NCI-H526 treated with DMSO at 0.1 percent for 48 hours (cell line): Measurements from ENCODE around the gene HTR3A.
A peak's percentile ranks its signal among the peaks of the same experiment; 100 is the strongest.
"Not testable (repeated sequence)": the region's sequence is repeated elsewhere in the genome, so short reads cannot be mapped to it uniquely, and the experiment has no call there.

Source experiments
- DNase-seq: peaks from one replicate; lab custom pipeline; 2025; lab: John Stamatoyannopoulos, UW

The HTR3A gene

DNA sequence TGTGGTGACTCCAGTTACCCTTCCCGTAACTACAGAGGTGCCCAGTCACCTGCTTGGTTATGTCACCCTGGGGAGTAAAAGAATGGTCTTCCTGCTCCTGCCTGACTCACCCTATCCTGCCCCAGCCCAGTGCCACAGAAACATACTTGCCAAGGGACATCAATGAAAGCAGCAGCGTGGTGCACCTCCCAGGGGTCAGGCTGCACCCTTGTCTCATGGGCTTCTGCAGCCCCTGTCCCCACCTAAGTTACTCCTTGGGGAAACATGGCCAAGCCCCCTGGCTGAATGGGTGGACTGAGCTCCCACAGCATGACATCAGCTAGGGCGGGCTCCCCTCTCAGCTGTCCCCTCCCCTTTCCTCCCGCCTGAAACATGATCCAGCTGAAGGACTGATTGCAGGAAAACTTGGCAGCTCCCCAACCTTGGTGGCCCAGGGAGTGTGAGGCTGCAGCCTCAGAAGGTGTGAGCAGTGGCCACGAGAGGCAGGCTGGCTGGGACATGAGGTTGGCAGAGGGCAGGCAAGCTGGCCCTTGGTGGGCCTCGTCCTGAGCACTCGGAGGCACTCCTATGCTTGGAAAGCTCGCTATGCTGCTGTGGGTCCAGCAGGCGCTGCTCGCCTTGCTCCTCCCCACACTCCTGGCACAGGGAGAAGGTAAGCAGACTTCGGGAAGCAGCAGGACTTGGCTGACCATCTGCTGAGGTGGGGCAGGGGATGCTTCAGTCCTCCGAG, at the start of gene HTR3A:
Gene HTR3A (plus strand): TSS at position 368 of the 730 bp plus-strand sequence. CDS start 218 bp downstream, at position 586.
- DNase-seq, result peak; percentile 73

DNA sequence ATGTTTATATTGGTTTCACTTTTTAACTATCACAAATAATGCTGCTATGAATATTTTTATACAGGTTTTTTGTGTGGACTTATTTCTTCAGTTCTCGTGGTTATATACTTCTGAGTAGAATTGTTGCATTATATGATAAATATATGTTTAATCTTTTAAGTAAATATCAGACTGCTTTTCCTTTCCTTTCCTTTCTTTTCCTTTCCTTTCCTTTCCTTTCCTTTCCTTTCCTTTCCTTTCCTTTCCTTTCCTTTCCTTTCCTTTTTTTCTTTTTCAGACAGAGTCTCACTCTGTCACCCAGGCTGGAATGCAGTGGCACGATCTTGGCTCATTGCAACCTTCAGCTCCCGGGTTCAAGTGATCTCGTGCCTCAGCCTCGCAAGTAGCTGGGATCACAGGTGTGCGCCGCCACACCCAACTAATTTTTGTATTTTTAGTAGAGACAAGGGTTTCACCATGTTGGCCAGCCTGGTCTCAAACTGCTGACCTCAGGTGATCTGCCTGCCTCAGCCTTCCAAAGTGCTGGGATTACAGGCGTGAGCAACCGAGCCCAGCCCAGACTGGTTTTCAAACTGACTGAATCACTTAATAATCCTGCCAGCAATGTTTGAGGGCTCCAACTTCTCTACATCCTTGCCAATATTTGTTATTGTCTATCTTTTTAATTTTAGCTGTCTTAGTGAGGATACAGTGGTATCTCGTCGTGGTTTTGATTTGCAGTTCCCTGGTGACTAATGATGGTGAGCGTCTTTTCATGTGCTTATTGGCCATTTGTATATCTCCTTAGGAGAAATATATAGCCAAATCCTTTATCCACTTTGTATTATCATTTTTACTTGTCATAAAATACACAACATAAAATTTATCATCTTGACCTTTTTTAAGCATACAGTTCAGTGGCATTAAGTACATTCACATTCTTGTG, 48.4 kb upstream of the HTR3A start:
- no peak for DNase-seq

DNA sequence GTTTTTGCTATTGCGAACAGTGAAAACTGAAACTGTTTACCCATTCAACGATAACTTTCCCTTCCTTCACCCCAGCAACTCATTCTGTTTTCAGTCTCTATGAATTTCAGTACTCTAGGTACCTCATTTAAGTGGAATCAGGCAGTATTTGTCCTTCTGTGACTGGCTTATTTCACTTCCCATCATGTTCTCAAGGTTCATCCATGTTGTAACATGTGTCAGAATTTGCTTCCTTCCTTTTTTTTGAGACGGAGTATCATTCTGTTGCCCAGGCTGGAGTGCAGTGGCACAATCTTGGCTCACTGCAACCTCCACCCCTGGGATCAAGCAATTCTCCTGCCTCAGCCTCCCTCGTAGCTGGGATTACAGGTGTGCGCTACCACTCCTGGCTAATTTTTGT, 46.6 kb upstream of the HTR3A start:
- no peak for DNase-seq

DNA sequence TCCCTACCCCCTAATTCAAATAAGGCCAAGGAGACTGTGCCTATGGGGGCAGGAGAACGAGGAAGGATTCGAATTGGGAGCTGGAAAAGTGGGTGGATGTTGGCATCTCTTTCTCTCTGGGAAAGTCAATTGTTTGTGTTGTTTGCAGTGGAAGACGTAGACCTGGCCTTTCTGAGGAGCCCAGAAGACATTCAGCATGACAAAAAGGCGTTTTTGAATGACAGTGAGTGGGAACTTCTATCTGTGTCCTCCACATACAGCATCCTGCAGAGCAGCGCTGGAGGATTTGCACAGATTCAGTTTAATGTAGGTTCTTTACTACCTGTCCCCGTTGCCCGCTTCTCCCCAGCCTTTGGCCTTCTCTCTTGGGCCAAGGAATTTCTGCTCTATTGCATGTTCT, 42.1 kb upstream of the HTR3A start:
- DNase-seq, result no peak

DNA sequence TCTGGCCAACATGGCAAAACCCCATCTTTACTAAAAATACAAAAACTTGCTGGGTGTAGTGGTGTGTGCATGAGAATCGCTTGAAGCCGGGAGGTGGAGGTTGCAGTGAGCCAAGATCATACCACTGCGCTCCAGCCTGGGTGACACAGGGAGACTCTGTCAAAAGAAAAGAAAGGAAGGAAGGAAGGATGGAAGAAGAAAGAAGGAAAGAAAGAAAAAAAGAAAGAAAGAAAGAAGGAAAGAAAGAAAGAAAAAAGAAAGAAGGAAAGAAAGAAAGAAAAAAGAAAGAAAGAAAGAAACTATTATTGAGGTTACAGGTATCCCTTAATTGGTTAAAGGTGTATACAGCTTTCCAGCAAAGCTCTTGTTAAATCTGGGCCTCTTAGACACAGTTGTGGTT, 40.7 kb upstream of the HTR3A start:
- not testable (repeated sequence) for DNase-seq

DNA sequence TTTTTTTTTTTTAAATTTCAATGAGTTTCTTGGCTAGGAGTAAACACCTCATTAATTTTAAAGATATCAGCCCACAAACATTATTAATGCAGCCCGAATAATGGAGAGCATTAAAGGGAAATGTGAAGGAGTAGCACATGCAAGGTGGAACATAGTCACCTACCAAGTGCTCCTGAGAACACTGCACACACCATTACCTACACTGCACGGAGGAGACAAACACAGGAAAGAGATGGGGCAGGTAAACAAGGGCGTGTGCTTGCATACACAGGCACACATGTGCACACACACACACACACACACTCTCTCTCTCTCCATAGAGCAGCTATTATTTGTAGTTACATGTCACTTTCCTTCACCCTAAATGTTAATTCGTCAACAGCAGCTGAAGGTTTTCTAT, 40.1 kb upstream of the HTR3A start:
- DNase-seq, result peak; percentile 47

DNA sequence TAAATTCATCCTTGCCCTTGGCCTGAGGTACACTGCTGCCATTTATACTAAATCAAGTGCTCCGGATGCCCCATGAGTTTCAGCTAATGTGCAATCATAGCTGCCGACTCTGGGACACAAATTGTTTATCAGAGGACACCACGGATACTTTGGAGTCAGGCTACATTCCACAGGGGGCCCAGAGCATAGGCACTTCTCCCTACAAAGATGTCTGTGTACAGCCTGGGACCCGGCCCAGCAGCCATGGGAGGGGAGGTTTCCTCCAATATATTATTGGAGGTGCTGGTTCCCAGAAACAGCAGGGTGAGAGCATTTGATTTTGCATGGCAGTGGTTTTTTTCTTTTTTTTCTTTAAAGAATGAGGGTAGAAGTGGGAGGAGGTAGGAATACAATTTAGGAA, 39.0 kb upstream of the HTR3A start:
- DNase-seq, result no peak

DNA sequence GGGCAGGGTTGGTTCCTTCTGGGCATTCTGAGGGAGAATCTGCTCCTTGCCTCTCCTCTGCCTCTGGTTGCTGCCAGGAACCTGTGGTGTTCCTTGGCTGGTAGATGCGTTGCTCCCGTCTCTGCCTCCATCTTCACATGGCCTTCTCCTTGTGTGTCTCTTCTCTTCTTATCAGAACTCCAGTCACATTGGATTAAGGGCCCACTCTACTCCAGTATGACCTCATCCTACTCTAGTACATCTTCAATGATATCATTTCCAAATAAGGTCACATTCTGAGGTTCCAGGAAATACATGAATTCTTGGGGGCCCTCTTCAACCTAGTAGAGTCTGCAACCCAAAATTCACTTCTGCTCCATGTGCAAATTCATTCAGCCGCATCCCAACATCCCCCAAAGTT, 37.0 kb upstream of the HTR3A start:
- no peak for DNase-seq

DNA sequence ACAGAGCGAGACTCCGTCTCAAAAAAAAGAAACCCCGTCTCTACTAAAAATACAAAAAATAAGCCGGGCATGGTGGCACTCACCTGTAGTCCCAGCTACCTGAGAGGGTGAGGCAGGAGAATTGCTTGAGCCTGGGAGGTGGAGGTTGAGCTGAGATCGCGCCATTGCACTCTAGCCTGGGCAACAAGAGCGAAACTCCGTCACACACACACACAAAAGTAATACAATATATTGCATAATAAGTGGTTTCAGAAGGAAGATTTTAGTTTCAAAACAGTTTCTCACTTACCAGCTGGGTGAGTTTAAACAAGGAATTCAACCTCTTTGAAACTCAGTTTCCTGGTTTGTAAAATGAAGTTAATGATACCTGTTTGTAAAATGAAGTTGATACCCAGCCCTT, 32.7 kb upstream of the HTR3A start:
- no peak for DNase-seq

DNA sequence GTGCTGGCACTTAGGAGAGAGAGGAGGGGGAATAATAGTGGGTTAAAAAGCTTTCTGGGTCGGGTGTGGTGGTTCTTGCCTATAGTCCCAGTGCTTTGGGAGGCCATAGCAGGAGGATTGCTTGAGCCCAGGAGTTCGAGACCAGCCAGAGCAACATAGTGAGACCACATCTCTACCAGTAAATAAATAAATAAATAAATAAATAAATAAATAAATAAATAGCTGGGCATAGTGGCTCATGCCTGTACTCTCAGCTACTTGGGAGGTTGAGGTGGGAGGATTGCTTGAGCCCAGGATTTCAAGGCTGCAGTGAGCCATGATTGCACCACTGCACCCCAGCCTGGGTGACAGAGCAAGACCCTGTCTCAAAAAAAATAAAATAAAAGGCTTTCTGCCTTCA, 28.7 kb upstream of the HTR3A start:
- not testable (repeated sequence) for DNase-seq

DNA sequence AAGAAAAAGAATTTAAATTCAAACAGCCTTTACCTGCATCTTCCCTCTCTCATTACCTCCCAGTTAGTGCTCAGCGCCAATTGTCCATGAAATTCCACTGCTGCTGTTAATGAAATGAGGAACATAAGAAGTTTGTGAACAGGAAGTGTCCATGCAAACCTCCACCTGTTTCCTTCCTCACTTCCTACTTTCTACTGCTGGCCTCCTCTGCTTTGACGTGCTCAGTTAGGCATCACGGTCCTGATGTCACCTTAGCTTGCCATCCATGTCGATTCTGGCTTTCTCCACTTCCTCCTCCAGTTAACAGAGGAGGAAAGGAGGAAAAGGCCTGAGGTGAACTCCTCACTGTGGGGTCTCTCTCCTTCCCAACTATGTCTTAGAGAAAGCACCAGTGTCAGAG, 26.9 kb upstream of the HTR3A start:
- no peak for DNase-seq

DNA sequence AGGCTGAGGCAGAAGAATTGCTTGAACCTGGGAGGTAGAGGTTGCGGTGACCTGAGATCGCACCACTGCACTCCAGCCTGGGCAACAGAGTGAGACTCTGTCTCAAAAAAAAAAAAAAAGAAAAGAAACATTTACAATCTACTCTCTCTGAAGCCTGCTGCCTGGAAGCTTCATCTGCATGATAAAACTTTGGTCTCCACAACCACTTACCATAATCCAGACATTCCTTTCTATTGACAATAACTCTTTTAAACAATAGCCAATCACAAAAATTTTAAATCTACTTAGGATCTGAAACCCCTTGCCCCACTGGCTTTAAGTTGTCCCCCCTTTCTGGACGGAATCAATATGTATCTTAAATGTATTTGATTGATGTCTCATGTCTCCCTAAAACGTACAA, 25.0 kb upstream of the HTR3A start:
- DNase-seq, result no peak

DNA sequence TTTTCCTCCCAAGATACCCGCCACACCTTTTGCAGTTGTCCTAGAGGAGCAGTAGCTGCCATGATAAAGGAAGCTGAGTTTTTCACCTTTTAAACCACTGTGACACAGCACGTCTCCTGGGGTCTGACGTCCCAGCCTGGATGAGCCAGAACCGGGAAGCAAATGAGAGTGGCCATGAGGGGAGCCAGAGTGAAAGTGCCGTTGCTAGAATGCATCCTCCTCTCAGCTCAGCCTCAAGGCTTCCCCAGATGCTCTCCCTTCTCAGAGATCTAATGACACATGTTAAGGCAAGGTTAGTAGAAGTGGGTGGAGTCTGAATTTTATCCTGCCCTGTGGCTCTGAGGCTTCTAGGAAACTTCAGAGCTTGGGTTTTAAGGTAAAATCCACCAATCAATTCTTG, 23.4 kb upstream of the HTR3A start:
- no peak for DNase-seq

DNA sequence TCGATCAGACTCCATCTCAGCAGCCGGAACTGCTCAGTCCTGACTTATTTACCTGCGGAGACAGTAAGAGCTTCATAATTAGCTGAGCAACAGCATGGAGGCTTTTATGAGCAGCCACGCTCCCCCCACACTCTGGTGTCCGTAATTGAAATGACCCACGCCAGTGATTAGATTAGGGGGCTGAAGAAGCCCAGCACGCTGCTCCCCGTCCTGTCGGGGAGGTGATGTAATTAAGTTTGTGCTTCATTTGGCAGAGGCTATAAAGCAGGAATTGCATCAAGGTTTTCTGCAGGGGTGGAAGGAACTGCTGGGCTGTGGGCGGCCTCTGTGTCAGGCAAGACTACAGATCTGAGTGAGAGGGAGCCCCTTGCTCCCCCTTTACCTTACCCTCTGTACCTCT, 22.8 kb upstream of the HTR3A start:
- DNase-seq, result no peak

DNA sequence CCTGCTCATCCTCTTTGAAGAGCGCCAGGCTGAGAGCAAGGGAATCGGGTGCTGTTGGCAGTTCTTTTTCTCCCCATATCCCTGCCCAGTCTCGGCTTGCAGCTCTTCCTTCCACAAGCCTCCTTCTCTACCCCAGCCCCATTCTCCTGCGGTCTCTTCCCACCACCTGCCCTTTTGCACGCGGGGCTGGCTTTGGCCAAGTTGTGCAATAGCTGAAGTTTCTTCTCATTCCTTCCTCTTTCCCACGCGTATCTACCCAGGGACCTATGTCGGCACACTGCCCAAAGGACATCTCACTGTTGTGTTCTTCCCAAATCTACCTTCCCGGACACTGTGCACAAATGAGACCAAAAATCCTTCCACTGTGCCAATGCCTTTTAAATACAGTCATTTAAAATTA, 22.3 kb upstream of the HTR3A start:
- no peak for DNase-seq

DNA sequence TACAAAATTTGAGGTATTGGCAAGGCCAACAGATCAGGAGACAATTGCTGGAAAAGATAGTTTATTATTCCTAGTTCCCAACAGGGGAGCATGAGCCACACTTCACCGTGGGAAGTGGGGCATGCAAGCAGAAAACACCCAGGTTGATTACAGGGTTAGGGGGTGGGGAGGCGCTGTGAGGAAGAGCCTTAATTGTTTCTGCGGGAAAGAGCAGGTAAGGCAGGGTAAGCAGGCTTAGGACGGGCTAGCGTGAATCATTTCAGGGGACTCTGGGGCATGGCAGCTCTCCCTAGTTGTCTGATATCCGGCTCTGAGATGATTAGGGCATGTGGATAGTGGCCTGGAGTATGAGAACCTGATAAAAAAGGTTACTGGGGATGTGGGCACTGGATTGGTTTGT, 20.7 kb upstream of the HTR3A start:
- no peak for DNase-seq

DNA sequence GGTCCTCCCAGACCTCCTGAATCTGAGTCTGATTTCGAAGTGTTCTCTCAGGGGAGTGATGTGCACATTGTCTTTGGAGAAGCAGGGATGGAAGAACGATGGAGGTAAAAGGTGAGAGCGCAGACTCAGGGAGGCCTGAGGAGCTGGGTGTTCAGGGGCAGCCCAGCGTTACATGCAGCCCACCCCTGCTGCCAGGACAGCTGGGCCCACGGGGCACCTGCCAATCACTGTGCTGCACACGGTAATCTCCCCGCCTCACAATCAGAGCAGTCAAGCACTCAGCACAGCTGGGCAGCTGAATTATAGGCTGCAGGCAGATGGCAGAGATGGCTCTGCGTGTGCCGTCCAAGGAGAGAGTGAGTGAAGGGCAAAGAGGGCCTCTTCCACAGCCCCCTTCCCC, 17.9 kb upstream of the HTR3A start:
- DNase-seq, result no peak

DNA sequence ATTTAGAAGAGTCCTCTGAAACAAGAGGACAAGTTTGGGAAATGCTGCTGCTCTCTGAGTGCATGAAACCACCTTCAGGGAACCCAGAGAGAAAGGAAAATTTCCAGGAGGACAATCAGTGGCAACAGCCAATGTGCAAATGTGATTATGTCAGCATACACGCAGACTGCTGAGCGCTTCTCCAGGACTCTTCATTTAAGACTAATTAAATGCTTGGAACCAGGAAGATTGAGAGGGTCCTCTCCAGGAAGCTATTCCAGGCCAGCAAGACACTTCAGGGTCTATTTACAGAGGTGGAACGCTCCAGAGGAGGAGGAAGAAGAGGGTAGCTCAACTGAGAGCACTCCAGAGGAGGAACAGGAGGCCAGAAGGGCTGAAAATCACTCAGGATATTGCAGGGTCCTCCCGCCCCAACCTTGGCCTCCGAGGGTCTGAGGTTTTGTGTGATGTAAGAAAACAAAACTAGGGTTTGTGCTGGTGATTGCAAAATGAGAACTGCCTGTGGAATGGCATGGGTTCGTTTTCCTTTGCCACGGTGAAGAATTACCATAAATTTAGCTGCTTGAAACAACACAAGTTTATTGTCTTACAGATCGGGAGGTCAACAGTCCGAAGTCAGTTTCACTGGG, 14.1 kb upstream of the HTR3A start:
- DNase-seq, result no peak

DNA sequence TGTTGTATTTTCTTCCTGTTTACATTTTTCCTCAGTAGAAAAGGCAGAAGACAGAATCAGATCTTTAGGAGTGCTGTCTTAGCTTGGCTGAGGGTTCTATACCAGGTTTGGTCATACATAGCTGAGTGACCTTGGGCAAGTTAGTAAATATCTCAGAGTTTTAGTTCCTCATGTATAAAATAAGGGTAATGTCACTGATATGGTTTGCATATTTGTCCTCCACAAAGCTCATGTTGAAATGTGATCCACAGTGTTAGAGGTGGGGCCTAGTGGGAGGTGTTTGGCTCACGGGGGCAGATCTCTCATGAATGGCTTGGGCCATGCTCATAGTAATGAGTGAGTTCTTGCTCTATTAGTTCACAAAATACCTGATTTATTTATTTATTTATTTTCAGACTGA, 7.5 kb upstream of the HTR3A start:
- DNase-seq, result peak; percentile 26

DNA sequence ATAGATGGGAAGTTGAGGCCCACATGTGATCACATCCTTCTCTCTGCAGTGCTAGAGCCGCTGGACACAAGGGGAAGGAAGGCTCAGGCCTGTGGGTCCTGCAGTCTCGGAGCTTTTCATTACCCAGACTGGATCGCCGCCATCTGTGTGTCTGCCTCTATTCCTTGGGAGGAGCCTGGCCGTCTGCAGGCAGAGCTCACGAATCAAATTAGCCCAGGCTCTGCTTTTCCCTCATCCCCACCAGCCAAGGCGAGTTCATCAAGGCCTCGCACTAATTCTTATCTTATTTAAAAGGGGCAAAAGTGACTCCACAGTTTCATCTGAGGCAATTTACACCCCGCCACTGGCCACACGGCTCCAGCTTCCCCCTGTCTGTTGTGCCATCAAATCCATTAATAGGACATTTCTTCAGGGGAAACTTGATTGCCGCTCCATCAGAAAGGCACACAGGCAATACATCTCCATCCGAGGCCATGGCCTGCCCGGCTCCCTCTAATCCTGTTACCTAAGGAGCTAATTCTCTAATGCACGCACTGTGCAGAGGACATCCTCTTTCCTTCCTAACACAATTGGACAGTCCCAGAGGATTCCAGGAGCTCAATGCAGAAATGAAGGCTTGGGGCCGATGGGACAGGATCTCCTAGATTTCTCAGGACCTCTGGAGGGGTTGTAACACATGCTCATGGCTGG, 3.3 kb upstream of the HTR3A start:
- DNase-seq, result no peak

DNA sequence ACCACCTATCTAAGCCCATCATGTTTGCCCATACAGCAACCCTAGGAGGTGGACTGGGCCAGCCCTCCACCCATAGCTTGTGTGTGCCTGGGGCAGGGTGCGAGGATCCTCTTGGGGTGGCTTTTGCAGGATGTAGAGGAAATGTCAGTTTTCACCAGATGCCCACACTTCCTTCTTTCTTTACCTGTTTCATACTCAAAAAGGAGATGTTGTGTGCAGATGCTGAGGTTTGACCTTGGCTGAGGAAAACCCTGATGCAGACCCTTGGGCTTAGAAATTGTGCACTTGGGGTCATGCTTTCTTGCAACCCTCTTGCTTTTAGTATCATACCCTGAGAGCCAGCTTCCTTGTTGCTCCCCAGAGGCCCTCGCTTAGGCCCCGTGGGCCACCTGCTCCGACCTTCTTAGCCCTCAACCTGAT, 2.2 kb downstream of the HTR3A start:
- DNase-seq, result no peak

DNA sequence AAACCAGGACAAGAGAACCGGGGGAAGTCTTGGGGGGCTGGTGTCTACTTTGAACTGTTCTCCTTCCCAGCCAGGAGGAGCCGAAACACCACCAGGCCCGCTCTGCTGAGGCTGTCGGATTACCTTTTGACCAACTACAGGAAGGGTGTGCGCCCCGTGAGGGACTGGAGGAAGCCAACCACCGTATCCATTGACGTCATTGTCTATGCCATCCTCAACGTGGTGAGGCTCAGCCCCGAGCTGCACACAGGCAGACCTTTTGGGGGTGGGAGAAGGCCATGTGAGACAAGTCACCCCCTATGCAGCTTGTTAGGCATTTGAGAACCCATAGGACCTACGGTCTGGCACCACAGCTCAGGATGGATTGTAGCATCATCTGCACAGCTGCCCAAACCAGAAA, 2.8 kb downstream of the HTR3A start:
- no peak for DNase-seq
